Cardiac fibroblast (primary cell): Measurements from ENCODE around the gene ALK.

ENCODE experiments used
- DNase-seq, 2 donors: peaks; one replicate each; pipeline versions ENCODE4 v3.0.0 to v3.0.0-alpha.2; 2010; ENCODE audit warnings: low read depth in 2 of 2
- H3K4me3 ChIP-seq, 2 donors: replicated peaks in 1 of 2; 1 replicate in 1 of 2; 2 replicates in 1 of 2; pipeline ENCODE4 v1.5.1; 2011; ENCODE audit warnings: low read depth in 2 of 2, low read length in 2 of 2, mild to moderate bottlenecking in 2 of 2, moderate library complexity in 1 of 2
- TF ChIP-seq, protein P1 (sequence below): IDR thresholded peaks from one replicate; pipeline ENCODE4 v1.5.1; 2011; ENCODE audit warnings: low read depth, mild to moderate bottlenecking, low read length, inconsistent platforms

The ALK gene

DNA sequence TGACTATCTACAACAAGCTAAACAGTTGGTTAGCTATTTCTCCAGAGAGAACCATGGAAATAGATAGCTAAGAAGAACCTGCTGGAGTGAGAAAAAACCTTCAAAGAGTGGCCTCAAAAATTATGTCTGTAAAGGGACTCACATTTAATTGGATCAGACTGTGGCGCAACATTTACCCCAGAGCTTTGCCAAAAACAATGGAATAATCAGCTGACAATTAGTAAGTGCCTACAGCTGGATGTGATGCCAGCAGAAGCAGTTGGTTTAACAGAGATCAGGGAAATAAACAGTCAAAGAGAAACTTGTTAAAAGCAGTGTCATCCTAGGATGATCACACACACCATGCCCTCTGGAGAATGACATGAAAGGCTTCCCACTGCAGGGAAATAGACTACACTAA is 495.5 kb downstream of the ALK start:
- TF ChIP-seq, protein P1, sequence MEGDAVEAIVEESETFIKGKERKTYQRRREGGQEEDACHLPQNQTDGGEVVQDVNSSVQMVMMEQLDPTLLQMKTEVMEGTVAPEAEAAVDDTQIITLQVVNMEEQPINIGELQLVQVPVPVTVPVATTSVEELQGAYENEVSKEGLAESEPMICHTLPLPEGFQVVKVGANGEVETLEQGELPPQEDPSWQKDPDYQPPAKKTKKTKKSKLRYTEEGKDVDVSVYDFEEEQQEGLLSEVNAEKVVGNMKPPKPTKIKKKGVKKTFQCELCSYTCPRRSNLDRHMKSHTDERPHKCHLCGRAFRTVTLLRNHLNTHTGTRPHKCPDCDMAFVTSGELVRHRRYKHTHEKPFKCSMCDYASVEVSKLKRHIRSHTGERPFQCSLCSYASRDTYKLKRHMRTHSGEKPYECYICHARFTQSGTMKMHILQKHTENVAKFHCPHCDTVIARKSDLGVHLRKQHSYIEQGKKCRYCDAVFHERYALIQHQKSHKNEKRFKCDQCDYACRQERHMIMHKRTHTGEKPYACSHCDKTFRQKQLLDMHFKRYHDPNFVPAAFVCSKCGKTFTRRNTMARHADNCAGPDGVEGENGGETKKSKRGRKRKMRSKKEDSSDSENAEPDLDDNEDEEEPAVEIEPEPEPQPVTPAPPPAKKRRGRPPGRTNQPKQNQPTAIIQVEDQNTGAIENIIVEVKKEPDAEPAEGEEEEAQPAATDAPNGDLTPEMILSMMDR = no peak
- no peak overlapping the region for H3K4me3 ChIP-seq
- DNase-seq = no peak

DNA sequence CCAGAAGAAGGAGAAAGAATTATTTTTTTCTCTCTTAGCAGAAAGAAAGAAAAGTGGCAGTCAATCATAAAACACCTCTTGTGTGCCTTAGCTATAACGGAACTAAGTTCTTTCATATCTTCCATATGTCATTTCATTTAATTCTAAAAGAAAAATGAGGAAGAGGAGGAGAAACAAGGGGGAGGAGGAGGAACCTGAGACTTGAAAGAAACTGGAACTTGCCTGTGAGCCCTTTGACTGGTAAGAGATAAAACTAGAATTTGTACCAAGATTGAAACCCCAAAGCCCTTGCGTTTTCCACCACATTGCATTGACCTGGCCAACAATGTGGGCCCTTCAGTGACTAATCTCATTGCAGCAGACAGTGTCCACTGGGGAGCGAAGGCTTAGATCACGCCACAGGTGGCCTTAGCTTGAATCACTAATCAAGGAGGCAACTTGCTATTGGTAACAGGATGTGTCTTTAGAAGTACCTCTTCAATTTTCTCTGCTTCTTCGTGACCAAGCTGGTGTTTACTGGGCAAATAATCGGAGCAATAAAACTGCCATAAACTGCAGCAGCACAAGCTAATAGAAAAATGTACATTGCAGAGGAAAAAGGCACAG is 498.2 kb downstream of the ALK start:
- TF ChIP-seq, protein P1 = no peak
- H3K4me3 ChIP-seq = no peak overlapping the region
- DNase-seq = peak in 1 of 2 donors; percentile 13

DNA sequence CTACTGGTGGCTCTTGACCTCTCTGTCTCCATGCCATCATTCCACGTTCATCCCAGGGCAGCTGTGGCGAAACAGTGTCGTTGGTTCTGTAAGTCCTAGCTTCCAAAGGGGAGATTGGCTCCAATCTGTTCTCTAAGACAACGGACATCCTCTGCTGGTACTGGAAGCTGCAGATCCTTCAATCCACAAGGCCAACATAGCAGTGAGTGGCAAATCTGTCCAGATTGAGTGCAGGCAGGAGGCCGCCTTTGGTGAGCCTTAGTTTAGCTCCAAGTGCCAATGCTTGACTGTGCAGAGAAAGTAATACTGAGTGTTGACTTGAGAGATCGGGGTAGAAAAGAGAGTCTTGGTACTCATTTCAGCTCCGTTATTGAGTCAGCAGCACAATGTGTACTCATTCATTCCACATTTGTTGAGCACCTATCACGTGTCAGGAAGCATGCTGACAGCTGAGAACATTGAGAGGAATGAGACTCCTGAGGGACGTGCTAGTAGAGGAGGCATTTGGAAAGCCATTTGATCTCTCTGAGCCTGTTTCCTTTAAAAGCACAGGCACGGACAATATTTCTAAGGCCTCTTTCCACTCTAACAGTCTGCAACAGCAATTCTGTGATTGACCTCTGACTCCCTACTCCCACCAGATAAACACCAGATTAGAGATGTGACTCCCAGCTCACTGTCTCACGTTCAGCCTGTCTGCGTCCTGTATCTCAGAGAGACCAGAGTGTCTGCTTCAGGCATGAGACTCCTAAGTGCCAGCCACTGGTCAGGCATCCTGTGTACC is 500.2 kb downstream of the ALK start:
- peak; percentile 7 to 62 for DNase-seq
- no peak overlapping the region for H3K4me3 ChIP-seq
- TF ChIP-seq, protein P1 = no peak

DNA sequence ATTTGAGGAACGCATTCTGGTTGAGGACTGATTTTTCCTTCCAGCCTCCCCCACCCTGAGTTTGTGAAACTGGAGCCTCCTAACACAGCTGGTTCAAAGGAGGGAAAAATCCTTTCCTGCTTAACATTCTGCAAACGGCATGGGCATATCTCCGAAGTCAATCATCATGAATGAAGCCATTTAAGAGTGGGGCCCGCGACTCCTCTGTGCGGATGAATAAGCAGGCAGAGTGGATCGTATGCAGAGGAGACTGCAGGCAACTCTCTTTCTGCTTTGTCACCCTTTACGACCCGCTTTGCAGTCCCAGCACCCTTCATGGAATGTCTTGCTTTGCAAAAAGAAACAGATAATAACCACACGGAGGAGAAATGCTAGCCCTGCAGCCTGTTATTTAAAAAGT is 500.9 kb downstream of the ALK start:
- H3K4me3 ChIP-seq = no peak overlapping the region
- no peak for DNase-seq
- TF ChIP-seq, protein P1 = no peak

DNA sequence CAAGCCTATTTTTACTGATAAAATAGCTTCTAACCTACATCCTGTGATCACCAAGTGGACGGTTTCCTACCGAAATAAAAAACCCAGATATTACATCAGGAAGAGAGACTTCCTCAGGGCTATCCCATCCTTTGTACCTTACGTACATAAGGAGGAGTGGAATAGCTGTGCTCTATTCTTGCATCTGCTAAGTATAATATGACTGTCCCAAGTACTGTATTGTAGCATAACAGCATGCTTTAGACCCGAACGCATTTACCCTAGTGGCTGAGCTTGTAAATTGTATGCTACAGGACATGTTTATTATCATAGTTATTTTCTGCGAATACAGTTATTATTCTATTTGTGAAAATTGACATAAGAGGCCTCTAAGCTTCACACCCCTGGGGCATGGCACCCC is 503.8 kb downstream of the ALK start:
- H3K4me3 ChIP-seq = no peak overlapping the region
- DNase-seq = no peak
- TF ChIP-seq, protein P1 = no peak

DNA sequence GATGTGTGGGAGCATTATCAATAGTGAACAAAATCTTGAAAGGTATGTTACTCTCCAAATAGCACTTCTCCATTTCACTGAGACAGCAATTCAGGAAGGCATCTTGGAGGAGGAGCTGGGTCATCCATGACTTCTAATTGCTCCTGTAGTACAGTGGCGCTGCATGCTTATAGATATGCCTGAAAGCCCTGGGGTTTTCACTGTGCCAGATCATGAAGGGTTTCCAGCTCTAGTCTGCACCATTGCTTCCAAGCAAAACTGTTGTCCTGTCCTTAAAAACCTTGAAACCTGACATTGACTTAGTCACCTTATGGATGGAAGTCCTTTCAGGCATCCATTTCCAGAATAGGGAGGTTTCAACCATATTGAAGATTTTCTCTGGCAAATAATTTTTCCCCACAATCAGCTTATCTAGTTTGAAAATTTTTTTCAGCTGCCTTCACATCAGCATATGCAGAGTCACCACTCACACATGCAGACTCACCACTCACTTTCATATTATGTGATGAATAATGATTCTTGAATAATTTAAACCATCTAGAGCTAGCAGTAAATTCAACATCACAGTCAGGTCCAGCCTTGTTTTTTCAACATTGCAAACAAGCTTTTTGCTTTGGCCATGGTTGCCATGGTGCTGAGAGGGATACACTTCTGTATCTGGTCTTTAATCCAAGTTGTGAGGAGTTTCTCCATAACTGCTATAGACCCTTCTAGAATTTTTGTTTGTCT is 509.0 kb downstream of the ALK start:
- no peak overlapping the region for H3K4me3 ChIP-seq
- TF ChIP-seq, protein P1 = no peak
- DNase-seq = no peak
